Kidney tubule cell (primary cell): ENCODE results near the gene ANGPTL2.
A peak's percentile ranks its signal among the peaks of the same experiment; 100 is the strongest.

Experiments used
- DNase-seq: peaks from one replicate; pipeline ENCODE4 v3.0.0-alpha.2; 2018; ENCODE audit warnings: low spot score

The ANGPTL2 gene

GRCh38 chr9:127096208-127096607 lies 26.2 kb downstream of the ANGPTL2 start:
- no peak for DNase-seq

DNA sequence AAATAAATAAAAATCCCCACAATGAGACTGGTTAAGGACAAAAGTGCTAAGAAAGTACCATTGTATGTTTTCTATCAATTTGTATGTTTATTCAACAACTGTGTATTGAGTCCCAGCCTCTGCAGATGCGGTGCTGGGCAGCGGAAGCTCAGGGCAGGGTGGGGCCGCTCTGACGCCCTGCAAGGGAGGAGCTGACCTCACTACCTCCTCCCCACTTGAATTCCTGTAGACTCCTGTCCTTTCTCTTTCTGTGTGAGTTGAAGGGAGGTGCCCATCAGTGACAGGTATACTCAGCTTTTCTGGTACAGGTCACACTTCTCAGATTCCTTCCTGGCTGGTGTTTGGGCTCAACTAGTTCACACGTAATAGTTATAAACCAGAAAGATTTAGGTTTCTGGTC lies 27.0 kb downstream of the ANGPTL2 start:
- DNase-seq: no peak

DNA sequence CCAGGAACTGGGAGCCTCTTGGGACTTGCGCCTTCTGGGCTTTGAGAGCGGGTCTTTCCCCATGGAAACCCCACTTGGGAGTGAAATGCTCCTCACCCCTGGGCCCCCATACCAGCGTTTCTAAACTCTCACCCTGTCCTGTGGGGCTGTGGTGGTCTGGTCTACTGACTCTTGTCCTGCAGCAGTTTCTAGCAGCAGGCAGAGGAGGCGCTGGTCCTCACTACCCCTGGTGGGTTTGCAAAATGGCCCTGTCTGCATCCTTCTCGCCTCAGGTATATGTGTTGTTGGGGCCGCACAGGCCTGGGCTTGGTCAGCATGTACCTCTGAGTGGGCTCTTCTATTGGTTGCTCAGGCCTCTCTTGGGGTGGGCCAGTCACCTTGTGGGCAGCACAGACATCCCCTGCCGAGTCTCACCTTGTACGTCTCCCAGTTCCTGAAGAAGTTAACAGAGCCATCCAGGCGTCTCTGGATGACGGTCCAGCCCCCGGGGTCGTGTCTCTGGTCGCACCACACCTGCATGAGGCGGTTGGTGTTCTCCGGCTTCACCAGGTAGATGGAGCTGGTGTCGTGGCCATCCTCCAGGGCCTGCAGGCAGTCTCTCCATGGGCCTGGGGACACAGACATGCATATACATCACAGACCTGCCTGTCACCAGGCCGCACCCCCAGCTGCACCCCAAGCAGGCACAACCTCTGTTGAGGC lies 29.0 kb downstream of the ANGPTL2 start:
- no peak for DNase-seq

GRCh38 chr9:127092041-127092608 lies 30.3 kb downstream of the ANGPTL2 start:
- no peak for DNase-seq

- no peak for DNase-seq
These were observed 30.9 kb downstream of the ANGPTL2 start for GRCh38 chr9:127091526-127091925.

DNA sequence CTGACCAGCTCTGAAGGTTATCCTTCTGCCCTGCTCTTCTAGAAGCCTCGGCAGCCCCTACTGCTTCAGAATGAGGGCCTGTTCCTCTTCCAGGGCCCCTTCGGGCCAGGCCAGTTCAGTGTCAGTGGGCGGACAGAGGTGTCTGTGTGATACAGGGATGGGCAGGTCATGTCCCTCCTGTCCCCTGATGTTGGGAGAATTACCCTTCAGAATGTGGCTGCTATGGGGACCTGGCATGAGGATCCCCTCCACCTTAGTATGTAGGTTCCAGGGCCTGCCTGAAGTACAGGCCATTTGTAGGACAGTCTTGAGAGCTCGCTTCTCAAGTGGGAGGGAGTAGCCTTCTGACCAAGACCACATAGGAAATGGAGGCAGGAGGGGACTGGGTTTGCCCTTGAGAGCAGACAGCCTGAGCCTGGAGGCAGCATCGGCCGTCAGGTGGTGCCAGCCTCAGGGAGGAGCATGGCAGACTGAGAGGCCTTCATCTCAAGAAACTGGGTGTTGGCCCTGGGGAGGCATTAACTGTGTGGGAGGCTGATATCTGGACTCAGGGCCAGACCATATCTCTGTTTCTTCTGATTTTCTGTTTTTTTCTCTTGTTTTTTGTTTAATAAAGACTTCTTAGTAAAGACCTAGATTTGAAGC lies 32.0 kb downstream of the ANGPTL2 start:
- DNase-seq: no peak

DNA sequence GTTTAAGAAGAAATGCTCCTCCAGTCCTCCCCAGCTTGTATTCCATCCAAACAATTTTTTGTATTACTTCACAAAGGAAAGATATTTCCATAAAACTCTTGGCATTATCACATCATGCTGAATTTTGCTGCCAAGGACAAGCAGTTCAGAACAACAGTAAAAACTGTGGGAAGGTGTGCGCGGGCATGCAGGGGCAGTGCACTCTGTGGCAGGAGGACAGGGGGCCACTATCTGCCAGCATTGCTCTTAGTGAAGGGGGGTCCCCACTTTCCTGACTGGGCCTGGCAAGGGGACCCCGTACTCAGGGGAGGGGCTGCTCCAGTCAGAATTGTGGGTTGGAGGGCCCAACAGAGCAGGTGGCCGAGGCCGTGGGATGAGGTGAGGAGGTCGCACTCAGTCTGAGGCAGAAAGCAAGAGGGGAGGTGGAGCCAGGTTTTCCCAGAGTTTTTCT lies 32.8 kb downstream of the ANGPTL2 start:
- no peak for DNase-seq

GRCh38 chr9:127088724-127089615 lies 33.5 kb downstream of the ANGPTL2 start:
- DNase-seq: no peak

DNA sequence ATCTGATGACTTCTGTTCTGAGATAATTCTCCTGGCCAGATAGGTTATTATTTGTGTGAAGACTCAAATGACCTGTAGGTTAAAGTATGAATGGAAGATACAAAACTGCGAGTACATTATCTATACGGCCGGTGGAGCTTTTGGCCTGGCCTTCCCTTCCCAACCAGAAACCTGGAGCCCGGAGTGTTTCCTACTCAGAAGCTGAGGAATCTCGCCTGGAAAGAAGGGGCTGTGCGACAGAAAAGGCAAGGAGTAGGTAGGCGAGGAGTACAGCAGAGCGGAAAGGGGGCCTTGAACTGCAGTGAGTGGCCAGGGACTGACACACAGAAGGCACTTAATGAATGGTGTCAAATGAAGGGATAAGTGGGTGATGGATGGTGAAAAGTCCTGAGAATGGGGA lies 34.6 kb downstream of the ANGPTL2 start:
- DNase-seq: no peak

- no peak for DNase-seq
These were observed 35.0 kb downstream of the ANGPTL2 start for GRCh38 chr9:127087411-127087810.

DNA sequence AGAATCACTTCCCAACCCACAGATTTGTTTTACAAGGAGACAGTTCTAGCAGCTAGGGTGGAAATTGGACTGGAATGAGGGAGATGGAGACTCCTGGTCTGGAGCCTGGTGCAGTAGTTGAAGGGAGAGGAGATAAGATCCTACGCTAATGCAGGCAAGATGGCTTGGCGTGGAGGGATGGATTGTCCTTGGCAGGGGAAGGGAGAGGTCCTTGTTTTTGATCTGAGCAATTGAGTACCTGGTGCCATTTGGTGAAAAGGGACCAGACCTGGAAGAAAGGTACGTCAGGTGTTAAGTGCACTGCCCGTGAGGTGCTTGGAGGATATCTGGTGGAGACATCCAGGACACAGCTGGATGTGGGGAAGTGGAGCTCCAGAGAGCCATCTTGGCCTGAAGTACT lies 35.7 kb downstream of the ANGPTL2 start:
- DNase-seq: no peak

DNA sequence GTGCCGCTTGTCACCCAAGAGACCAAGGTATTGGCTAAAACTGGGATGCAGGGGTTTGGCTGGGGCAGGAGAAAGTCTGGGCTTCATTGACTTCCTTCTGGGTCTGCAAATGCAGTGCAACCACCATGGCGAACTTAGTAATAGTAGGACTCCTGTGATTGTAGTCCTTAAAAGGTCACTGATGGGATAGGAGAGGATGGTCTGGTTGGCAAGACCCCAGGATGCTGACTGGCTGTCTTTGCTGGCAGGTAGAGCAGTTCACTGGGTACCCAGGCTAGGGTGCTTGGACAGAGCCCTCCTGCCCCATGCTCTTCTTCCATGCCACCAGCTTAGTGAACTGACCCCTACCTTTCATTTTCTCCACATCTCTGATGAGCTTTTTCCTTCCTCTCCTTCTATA lies 37.2 kb downstream of the ANGPTL2 start:
- DNase-seq: no peak

DNA sequence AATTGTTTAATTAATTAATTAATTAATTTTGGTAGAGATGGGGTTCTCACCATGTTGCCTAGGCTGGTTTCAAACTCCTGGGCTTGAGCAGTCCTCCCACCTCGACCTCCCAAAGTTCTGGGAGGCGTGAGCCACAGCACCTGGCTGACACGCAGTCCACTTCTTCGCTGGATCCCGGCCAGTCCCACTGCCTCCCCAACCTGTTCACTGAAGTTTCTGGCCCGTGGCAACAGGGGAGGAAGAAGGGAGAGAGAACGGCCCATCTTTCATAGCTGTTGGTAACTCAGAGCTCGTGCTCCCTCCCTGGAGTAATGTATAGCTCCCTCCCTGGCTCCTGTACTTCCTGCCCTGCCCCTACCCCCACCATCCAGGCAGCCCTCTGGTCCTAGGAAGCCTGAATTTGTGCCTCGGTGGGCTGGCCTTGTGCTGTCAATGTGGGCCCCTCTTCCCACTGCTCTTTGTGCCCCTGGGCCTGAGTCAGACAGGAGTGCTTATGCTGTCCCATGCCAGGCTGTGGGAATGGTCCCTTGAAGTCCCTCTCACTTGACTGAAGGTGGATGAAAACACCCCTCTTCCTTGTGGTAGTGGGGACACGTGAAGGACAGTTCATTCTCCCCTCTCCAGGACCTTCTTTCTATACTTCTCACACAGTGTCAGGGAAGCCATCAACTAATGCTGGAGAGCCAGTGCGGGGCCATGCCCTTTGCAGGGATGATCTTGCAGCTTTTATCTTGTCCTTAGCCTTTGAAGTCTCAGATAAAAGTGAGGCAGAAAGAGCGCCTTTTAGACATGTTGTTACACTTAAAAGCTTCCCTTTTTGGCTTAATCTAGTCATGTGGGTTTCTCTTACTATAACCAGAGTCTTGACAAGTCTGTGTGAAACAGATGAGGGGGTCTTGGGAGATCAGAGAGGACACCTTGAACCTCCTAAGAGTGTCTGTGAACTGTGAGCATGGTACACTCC lies 38.1 kb downstream of the ANGPTL2 start:
- no peak for DNase-seq

- DNase-seq: peak; percentile 6
These were observed 39.1 kb downstream of the ANGPTL2 start for GRCh38 chr9:127083138-127083980.

DNA sequence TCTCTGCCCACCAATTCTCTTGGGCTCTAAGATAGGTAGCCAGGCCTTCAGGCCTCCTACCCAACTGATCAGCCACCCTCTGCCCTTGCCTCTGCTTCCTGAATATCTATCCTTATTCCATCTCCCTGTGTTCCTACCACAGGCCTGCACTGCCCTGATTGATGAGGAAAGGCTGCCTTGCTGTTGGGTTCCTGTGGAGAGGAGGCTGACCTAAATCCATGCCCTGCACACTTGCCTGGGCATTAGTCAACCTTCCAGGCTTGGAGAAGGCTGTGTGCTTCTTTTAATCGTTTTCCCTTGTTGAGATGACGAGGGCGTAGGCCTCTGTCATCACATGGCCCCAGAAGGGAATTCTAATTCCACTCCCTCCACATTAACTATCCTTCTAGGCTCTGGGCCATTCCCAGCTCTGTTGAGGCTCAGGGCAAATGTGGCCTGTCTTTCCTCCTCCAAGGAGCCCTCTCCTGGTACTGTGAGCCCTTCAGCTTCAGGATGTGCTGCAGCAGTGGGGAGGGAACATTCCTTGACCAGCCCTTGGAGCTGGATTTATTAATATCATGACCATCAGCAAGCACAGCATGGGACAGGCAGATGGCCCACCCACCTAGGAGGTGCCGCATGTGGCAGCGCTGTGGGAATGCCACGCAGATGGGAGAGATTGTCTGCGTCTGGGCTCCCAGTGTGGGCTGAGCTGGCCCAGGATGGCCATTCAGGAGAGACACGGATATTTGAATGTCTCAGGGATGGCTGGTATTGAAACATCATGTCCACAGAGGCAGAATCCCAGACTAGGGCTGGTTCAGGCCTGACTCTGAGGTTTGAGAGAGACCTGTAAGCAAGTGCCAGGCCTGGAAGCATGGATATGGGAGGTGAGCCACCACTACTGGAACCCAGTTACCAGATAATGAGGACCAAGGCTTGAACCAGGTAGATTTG lies 40.9 kb downstream of the ANGPTL2 start:
- no peak for DNase-seq

DNA sequence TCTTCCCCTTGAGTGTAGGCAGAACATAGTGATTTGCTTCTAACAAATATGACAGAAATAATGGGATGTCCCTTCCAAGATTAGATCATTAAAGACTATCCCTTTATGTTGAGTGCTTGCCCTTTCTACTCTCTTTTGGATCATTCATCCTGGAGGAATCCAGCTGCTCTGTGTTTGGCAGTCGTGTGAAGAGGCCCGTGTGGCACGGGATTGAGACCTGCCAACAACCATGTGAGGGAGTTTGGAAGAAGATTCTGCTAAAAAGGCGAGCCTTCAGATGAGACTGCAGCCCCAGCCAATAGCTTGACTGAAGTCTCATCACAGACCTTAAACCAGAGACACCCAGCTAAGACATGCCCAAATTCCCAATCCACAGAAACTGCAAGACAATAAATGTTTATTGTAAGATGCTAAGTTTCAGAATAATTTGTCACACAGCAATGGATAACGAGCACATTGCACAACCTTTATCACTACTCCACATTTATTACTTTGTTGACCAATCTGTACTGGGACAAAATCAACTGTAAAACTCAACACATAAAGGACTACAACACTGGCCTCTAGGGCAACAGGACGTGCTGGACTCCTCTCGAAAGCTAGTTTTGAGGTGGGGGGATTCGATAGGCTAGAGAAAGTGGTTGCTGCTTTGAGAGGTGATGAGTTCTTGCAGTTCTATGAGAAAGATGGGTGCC lies 42.8 kb downstream of the ANGPTL2 start:
- DNase-seq: no peak

- DNase-seq: peak; percentile 21
These were observed 43.4 kb downstream of the ANGPTL2 start for GRCh38 chr9:127078988-127079387.

- DNase-seq: no peak
These were observed 44.1 kb downstream of the ANGPTL2 start for GRCh38 chr9:127078336-127078735.

- no peak for DNase-seq
These were observed 44.8 kb downstream of the ANGPTL2 start for GRCh38 chr9:127077644-127077946.
